C1 segment of cervical spinal cord (tissue), 14 donors: Measurements from ENCODE around the gene SERPINA10.
A peak's percentile ranks its signal among the peaks of the same experiment; 100 is the strongest.

Source experiments
- DNase-seq, 14 donors: peaks; one replicate each; lab custom pipeline; 2025; lab: John Stamatoyannopoulos, UW

Gene SERPINA10

GRCh38 chr14:94292872-94293577, at the start of gene SERPINA10:
Gene SERPINA10 (minus strand): TSS chr14:94293268. CDS start chr14:94290593, 2,675 bp downstream.
- DNase-seq: no peak

DNA sequence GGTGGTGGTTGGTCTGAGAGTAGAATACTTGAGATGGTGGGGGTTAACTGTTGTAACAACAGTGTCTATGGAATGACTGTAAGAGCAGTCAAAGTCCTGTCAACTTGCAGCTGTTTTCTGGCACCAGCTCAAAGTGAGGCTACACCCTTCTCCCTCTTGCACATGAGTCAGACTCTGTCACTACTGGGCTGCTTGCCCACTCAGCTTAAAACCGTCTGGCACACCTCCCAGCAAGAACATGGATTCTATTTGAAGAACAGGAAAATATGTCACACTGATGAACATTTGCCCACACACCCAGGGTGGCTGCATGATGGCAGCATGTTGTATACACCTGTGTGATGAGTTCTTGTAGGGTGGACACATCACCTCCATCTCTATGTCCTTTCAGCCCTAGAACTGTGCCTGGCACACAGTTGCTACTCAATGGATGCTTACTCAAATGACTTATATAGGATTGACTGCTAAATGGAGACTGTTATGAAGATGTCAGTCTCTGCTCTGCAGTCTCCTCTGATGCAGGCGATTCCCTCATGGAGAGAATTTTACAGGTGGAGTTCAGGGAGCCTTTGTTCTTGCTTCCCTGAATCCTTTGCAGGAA, 49.4 kb upstream of the SERPINA10 start:
- peak in 2 of 14 donors; percentile 17 to 26 for DNase-seq

GRCh38 chr14:94341656-94342333, 48.7 kb upstream of the SERPINA10 start:
- no peak for DNase-seq

DNA sequence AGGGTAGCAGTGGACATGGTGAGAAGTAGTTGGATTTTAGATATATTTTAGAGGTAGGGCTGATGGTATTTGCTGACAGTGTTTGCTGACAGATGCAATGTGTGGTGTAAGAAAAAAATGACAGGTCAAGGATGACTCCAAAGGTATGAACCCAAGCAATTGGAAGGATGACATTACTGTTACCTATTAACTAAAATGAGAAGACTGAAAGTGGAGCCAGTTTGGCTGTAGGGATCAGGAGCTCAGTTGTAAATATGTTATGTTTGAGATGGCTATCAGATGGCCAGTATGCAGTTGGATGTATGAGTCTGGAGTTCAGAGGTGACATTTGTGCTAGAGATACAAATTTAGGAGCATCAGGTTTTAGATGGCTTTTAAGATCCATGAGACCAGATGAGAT, 47.5 kb upstream of the SERPINA10 start:
- DNase-seq: no peak

- no peak for DNase-seq
Observed at GRCh38 chr14:94338023-94338422, 45.0 kb upstream of the SERPINA10 start.

- no peak for DNase-seq
Observed at GRCh38 chr14:94337274-94337673, 44.2 kb upstream of the SERPINA10 start.

- no peak for DNase-seq
Observed at GRCh38 chr14:94334872-94335271, 41.8 kb upstream of the SERPINA10 start.

GRCh38 chr14:94332587-94332986, 39.5 kb upstream of the SERPINA10 start:
- no peak for DNase-seq

GRCh38 chr14:94332063-94332583, 39.1 kb upstream of the SERPINA10 start:
- no peak for DNase-seq

- no peak for DNase-seq
Observed at GRCh38 chr14:94331462-94331861, 38.4 kb upstream of the SERPINA10 start.

- no peak for DNase-seq
Observed at GRCh38 chr14:94330857-94331256, 37.8 kb upstream of the SERPINA10 start.

DNA sequence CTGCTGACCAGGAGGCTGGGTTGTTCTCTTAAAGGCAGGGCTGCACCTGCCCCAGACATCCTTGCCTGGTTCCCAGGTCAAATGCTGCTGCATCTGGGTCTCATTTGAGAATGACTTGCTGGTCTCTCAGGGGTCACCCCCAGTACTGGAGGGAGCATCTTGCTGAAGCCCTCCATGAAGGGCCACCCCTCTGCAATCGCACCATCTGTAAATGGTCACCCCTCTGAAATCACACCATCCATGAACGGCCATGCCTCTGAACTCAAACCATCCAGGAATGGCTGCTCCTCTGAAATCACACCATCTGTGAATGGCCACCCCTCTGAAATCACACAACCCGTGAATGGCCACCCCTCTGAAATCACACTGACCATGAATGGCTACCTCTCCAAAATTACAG, 37.4 kb upstream of the SERPINA10 start:
- no peak for DNase-seq

GRCh38 chr14:94329857-94330256, 36.8 kb upstream of the SERPINA10 start:
- no peak for DNase-seq

DNA sequence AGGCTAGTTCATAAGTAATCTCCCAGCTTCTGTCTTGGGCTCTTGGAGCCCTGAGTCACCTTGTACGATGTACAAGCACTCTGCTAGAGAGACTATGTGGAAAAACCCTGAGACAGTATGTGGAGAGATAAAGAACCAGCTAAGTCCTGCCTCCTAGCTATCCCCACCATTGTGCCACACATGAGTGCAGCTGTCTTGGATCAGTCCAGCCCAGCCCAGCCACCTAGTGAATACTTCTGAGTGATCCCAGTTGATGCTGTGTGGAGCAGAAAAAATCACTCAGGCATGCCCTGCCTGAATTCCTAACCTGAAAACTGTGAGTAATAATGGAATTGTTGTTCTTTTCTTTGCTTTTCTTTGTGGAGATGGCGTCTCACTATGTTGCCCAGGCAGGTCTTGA, 35.1 kb upstream of the SERPINA10 start:
- no peak for DNase-seq

DNA sequence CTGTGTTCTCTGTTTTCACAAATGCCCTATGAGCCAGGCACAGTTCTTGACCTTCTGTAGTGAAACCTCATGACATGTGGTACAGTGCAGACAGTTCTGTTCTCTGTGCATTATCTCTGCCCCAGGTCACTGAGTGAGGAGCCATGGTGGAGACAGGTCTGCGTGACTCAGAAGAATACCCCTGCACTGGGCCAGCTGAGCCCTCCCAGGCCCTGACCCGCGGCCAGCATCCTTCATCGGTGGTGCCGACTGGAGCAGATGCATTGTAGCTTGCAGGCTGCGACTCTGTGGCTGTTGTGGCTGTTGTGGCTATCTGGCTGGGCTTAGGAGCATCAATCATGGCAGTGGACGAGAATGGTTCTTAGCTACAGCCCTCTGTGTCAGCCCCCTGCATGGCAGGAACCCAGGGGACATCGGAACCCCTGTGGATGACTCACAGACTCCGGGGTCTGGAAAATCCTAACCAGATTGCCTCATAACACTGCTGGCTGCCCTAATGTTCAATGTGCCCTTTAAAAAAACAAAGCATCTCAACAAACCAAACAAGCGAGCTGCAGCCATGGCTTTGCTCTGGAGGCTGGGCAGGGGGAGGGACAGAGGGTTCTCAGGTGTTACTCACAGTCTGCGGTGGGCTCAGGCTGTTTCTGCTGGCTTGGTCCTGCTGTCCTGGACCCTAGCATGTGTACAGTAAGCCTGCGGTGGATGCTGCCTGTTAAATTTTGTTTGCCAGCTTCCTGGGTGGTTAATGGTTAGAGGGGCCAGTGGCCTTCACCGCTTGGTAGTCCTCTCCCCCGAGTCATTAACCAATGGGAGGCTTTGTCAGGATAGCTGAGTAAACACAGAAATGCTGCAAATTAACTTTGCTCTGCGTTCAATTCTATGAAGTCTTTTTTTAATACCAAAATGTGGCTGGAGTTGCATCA, 29.8 kb upstream of the SERPINA10 start, which contains the start of gene SERPINA6:
TSS of gene SERPINA6 (minus strand) at position 689 of the 923 bp plus-strand sequence. CDS start 8,688 bp downstream, outside the sequence.
- no peak for DNase-seq

GRCh38 chr14:94321421-94322271, 28.6 kb upstream of the SERPINA10 start:
- DNase-seq: no peak

GRCh38 chr14:94320243-94320642, 27.2 kb upstream of the SERPINA10 start:
- DNase-seq: no peak

DNA sequence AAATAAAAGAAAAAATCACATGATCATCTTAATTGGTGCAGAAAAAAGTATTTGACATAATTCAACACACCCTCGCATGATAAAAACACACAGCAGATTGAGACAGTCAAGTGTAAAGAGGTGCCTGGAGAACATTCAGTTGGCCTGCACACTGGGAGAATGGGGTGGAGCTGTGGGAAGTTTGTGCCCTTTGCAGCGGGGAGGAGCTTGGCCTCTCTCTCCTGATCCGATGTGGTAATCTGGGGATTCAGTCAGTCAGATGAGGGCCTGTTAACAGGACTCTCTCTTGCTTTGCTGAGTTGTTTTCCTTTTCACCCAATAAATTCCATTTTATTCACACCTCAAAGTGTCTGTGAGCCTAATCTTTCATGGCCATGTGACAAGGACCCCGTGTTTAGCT, 24.2 kb upstream of the SERPINA10 start:
- no peak for DNase-seq

- DNase-seq: no peak
Observed at GRCh38 chr14:94316692-94317091, 23.6 kb upstream of the SERPINA10 start.

DNA sequence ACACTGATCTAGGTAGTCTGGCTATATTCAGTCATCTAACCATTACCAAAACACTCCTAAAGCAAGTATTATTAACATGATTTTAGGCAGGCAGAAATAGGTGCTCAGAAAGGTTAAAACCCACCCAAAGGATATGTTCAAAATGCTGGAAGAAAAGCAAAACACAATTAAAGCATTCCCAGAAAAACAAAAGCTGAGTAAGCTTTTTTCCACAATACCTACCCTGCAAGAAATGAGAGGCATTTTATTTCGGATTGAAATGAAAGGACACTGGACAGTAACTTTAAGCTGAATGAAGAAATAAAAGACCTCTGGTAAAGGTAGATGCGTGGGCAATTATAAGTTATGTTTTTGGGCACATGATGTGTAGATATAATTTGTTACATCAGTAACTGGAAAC, 21.8 kb upstream of the SERPINA10 start:
- DNase-seq: no peak
